ENCODE data around the gene CD44. TPM values are rescaled to one million over a fixed set of nuclear protein-coding genes. Genes with fewer than 3 reads are reported as not detected.

Gene CD44
- total RNA-seq, 1 experiment from 2014 or later = 6.1 TPM

- Histone ChIP-seq H3T11ph (ENCODE audit: low read length) (no peak overlapping the region), H3K79me2 (ENCODE audit: insufficient read depth, low read length) (no peaks in the 10 kb centered on the region), H3K18ac (ENCODE audit: insufficient read length, low read depth, low read length) (no peak overlapping the region), H3K27me3 (ENCODE audit: insufficient read depth, low read length) (no peaks in the 10 kb centered on the region), H3K79me1 (ENCODE audit: insufficient read depth, low read depth, low read length, poor library complexity, severe bottlenecking) (no peaks in the 10 kb centered on the region), H3K9me3 (ENCODE audit: control insufficient read depth, low read depth, low read length) (no peaks in the 10 kb centered on the region), H3K4ac (ENCODE audit: low read depth, low read length) (no peak overlapping the region), H2AK5ac (ENCODE audit: insufficient read length, low read length) (no peak overlapping the region), H3K23me2 (ENCODE audit: insufficient read length, low read depth, low read length, poor library complexity, severe bottlenecking) (no peaks in the 10 kb centered on the region), H2BK15ac (ENCODE audit: low read depth, low read length) (no peak overlapping the region), H2BK120ac (ENCODE audit: low read depth, low read length, poor library complexity, severe bottlenecking) (no peak overlapping the region), H2BK12ac (ENCODE audit: insufficient read length, low read depth, low read length) (no peak overlapping the region), H2BK5ac (ENCODE audit: insufficient read length, low read length) (no peak overlapping the region), H4K91ac (ENCODE audit: insufficient read length, low read depth, low read length) (no peak overlapping the region), H3K27ac (ENCODE audit: insufficient read length, low read depth, low read length) (no peak overlapping the region), H3K4me2 (ENCODE audit: insufficient read depth, insufficient read length, low read length) (no peak overlapping the region), H3K9ac (ENCODE audit: extremely low read depth, insufficient read length, low read length) (no peak overlapping the region), H3K23ac (ENCODE audit: insufficient read length, low read depth, low read length) (no peak overlapping the region), H2BK20ac (ENCODE audit: low read depth, low read length, poor library complexity, severe bottlenecking) (no peak overlapping the region), H3K56ac (ENCODE audit: insufficient read length, low read depth, low read length) (no peak overlapping the region), H2AFZ (ENCODE audit: low read length) (no peak overlapping the region), H3K14ac (ENCODE audit: insufficient read depth, low read length) (no peak overlapping the region), H4K5ac (ENCODE audit: insufficient read length, low read depth, low read length) (no peak overlapping the region), H3K4me1 (ENCODE audit: insufficient read depth, low read length) (peaks cover 13% of the 10 kb centered on the region; the same call in 1 of the 2 replicates), H4K8ac (replicated peaks; ENCODE audit: insufficient read length, low read depth, low read length) (no peak overlapping the region), H4K20me1 (ENCODE audit: control insufficient read depth, insufficient read depth, insufficient read length) (no peaks in the 10 kb centered on the region)
- WGBS (ENCODE audit: extremely low coverage, insufficient read length, low lambda C conversion rate) = no CpG with 5 or more reads among the region's 3 CpGs
- H3K4me3 Mint-ChIP-seq = no peak overlapping the region
- no peaks in the 10 kb centered on the region; the same call in none of the 2 replicates for H3K27me3 Mint-ChIP-seq (ENCODE audit: low read depth)
- peaks cover 30 to 31% of the 10 kb centered on the region in 2 experiments for H3K4me1 Mint-ChIP-seq
- peaks cover 3 to 4% of the 10 kb centered on the region in 2 experiments; a peak in 3 of 5 replicates for H3K9me3 Mint-ChIP-seq
- no peaks in the 10 kb centered on the region; a peak in 2 of 7 replicates for H3K36me3 Mint-ChIP-seq (ENCODE audit: insufficient read depth in 1 of 3, low read depth in 3 of 3)
- H3K27ac Mint-ChIP-seq = no peak overlapping the region
- no peak for DNase-seq
- TF ChIP-seq CTCF (conservative IDR thresholded peaks at IDR 0.05) = no peak
These were observed 73.0 kb downstream of the CD44 start for GRCh38 chr11:35211952-35212351.
